OCI-LY7 (cell line): ENCODE data around the gene PLA2G4B. TPM values are rescaled to one million over a fixed set of nuclear protein-coding genes. Genes with fewer than 3 reads are reported as not detected.

ENCODE experiments used
- BruUV-seq: library from RNA; stranded (reverse); fragments of 400-500 nt; replicated peaks from 2 replicates; lab custom pipeline; 2021; lab: Mats Ljungman, UMichigan
- CTCF ChIA-PET: fragments of 300-600 bp; sonication (Branson Sonifier 250); formaldehyde crosslinking; loops from one replicate; lab custom pipeline; 2022; ENCODE audit warnings: antibody characterized with exemption; ENCODE audit not compliant: unreplicated experiment; lab: Charles Lee
- POLR2A ChIA-PET: fragments of 300-600 bp; sonication (Branson Sonifier 250); formaldehyde crosslinking; loops from one replicate; lab custom pipeline; 2022; ENCODE audit warnings: antibody characterized with exemption; lab: Charles Lee
- DNase-seq: peaks from one replicate; pipeline ENCODE4 v3.0.0-alpha.2; 2015; ENCODE audit warnings: low spot score
- H2AFZ ChIP-seq: fragments of 200-600 bp; sonication (generic), shearing (Covaris generic); 2 replicates; pipeline ENCODE4 v1.6.1; 2014; ENCODE audit warnings: mild to moderate bottlenecking, antibody characterized with exemption, low read length, moderate library complexity
- H3K27ac ChIP-seq: fragments of 200-600 bp; sonication (generic); 2 replicates; pipeline ENCODE4 v1.5.1; 2014; ENCODE audit warnings: mixed run types, low read depth, mild to moderate bottlenecking, moderate library complexity, low read length, inconsistent platforms; ENCODE audit not compliant: poor library complexity, severe bottlenecking
- H3K36me3 ChIP-seq: fragments of 200-600 bp; sonication (generic); 2 replicates; pipeline ENCODE4 v1.6.1; 2014; ENCODE audit warnings: mild to moderate bottlenecking, antibody characterized with exemption, low read length, moderate library complexity, mixed read lengths; ENCODE audit not compliant: insufficient read depth
- H3K4me1 ChIP-seq: fragments of 200-600 bp; sonication (generic); 2 replicates; pipeline ENCODE4 v1.5.1; 2014; ENCODE audit warnings: mild to moderate bottlenecking, low read length; ENCODE audit not compliant: insufficient read depth, poor library complexity, severe bottlenecking
- H3K4me2 ChIP-seq: fragments of 200-600 bp; sonication (generic); 2 replicates; pipeline ENCODE4 v1.6.1; 2014; ENCODE audit warnings: mild to moderate bottlenecking, low read length
- H3K4me3 ChIP-seq: fragments of 200-600 bp; sonication (generic); 2 replicates; pipeline ENCODE4 v1.5.1; 2014; ENCODE audit warnings: mild to moderate bottlenecking, low read depth, low read length; ENCODE audit not compliant: poor library complexity, severe bottlenecking
- H3K79me2 ChIP-seq: fragments of 200-600 bp; sonication (generic); 2 replicates; pipeline ENCODE4 v1.6.1; 2016; ENCODE audit warnings: low read depth, mild to moderate bottlenecking, low read length, moderate library complexity, mixed read lengths; ENCODE audit not compliant: insufficient read depth
- H3K9me2 ChIP-seq: fragments of 200-600 bp; sonication (generic); 2 replicates; pipeline ENCODE4 v1.6.1; 2016; ENCODE audit warnings: mild to moderate bottlenecking, low read length, mixed read lengths; ENCODE audit not compliant: insufficient read depth
- H3K9me3 ChIP-seq: fragments of 200-600 bp; sonication (generic); 2 replicates; pipeline ENCODE4 v1.6.1; 2014; ENCODE audit warnings: mild to moderate bottlenecking, mixed run types, low read length, mixed read lengths
- H4K20me1 ChIP-seq: fragments of 200-600 bp; sonication (generic); 2 replicates; pipeline ENCODE4 v1.6.1; 2014; ENCODE audit warnings: mild to moderate bottlenecking, antibody characterized with exemption, low read length, moderate library complexity, mixed read lengths; ENCODE audit not compliant: insufficient read depth
- EZH2phosphoT487 ChIP-seq: fragments of 200-600 bp; sonication (generic); IDR thresholded peaks from 2 replicates; pipeline ENCODE4 v1.6.1; 2018; ENCODE audit warnings: low read depth, borderline replicate concordance, mild to moderate bottlenecking, mixed run types, antibody characterized with exemption, low read length, moderate library complexity, mixed read lengths
- intact Hi-C: fragments of 100-400 bp; cut with micrococcal nuclease; formaldehyde crosslinking; loops from one replicate; pipeline ENCODE4 v1.10.0; 2022; ENCODE audit not compliant: unreplicated experiment
- total RNA-seq, 2 experiments: library from RNA; depleted of rRNA in 1 of 2; stranded (reverse); fragments of >200 nt in 1 of 2; shearing (Covaris generic) in 1 of 2; gene quantifications; 2 replicates each; pipeline ENCODE4 v1.2.3, GENCODE V29; 2014 to 2022
- TF ChIP-seq, protein P1 (sequence below): fragments of 200-600 bp; sonication (generic); conservative IDR thresholded peaks from 2 replicates; pipeline ENCODE4 v1.5.1; 2014; ENCODE audit warnings: mild to moderate bottlenecking, antibody characterized with exemption, low read length, moderate library complexity, mixed read lengths

Gene PLA2G4B
- total RNA-seq, 2 experiments from 2014 or later, result 9.5 to 11.1 TPM

- Histone ChIP-seq H3K9me3 (no peaks in the 10 kb centered on the region), H2AFZ (no peak overlapping the region), H4K20me1 (no peaks in the 10 kb centered on the region), H3K9me2 (no peaks in the 10 kb centered on the region), H3K4me3 (no peak overlapping the region), H3K36me3 (no peaks in the 10 kb centered on the region), H3K27ac (no peak overlapping the region), H3K4me2 (no peak overlapping the region), H3K79me2 (no peaks in the 10 kb centered on the region), H3K4me1 (peaks cover 8% of the 10 kb centered on the region)
- TF ChIP-seq EZH2phosphoT487, result no peak
- no peak for DNase-seq
- no TSS peak for BruUV-seq
- intact Hi-C loops, result no loop called here
- ChIA-PET CTCF (no interaction called here), POLR2A (no interaction called here)
Observed at GRCh38 chr15:41885841-41886240, 47.2 kb downstream of the PLA2G4B start.

DNA sequence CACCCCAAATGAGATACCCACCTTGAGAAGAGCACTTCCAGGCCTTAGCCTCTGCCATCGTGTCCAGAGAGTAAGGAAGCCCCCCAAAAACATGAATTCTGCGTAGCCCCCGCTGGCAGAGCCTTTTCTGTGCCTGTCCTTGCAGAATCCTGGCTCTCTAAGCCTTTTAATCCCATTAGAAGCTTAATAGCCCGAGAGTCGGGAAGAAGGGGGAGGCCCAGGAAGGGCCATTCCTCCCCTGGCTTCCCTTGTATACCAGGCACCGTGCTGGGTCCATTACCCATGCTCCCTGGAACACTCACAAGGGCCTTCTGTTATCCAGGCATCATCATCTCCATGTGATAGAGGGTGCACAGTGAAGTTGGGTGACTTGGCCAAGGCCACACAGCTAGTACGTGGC, 48.1 kb downstream of the PLA2G4B start:
- H2AFZ ChIP-seq, result no peak overlapping the region
- POLR2A ChIA-PET, result no interaction called here
- no peak overlapping the region for H3K4me2 ChIP-seq

DNA sequence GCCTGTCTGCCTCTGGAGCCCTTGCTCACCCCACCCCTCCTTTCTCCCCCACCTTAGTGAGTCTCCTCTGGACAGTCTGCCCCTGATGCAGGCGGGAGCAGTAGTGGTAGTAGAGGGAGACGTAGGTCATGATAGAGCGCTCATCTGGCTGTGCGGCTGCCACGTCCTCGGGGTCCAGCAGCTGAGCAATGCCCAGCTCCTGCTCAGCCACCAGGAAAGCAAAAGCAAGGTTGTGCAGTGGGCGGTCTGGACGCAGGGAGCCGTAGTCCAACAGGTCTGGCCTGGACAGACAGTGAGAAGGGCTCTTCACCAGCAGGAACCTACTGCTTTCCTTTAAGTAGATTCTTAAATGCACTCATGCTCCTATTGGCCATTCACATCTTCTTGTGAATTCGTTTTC, 48.5 kb downstream of the PLA2G4B start:
- no peaks in the 10 kb centered on the region for H3K9me3 ChIP-seq
- CTCF ChIA-PET, result no interaction called here
- H3K9me2 ChIP-seq, result no peaks in the 10 kb centered on the region
- no peak overlapping the region for H3K4me3 ChIP-seq
- POLR2A ChIA-PET, result no interaction called here
- H2AFZ ChIP-seq, result no peak overlapping the region
- intact Hi-C loops, result no loop called here
- no peaks in the 10 kb centered on the region for H3K79me2 ChIP-seq
- no peak for DNase-seq
- H4K20me1 ChIP-seq, result no peaks in the 10 kb centered on the region
- H3K4me1 ChIP-seq, result peaks cover 8% of the 10 kb centered on the region
- no peak overlapping the region for H3K27ac ChIP-seq
- BruUV-seq, result no TSS peak
- no peak for TF ChIP-seq EZH2phosphoT487
- TF ChIP-seq, protein P1, sequence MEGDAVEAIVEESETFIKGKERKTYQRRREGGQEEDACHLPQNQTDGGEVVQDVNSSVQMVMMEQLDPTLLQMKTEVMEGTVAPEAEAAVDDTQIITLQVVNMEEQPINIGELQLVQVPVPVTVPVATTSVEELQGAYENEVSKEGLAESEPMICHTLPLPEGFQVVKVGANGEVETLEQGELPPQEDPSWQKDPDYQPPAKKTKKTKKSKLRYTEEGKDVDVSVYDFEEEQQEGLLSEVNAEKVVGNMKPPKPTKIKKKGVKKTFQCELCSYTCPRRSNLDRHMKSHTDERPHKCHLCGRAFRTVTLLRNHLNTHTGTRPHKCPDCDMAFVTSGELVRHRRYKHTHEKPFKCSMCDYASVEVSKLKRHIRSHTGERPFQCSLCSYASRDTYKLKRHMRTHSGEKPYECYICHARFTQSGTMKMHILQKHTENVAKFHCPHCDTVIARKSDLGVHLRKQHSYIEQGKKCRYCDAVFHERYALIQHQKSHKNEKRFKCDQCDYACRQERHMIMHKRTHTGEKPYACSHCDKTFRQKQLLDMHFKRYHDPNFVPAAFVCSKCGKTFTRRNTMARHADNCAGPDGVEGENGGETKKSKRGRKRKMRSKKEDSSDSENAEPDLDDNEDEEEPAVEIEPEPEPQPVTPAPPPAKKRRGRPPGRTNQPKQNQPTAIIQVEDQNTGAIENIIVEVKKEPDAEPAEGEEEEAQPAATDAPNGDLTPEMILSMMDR, result no peak
- H3K4me2 ChIP-seq, result no peak overlapping the region
- no peaks in the 10 kb centered on the region for H3K36me3 ChIP-seq

More for the DNA sequence above, 48.1 kb downstream of the PLA2G4B start:
- Histone ChIP-seq H4K20me1 (no peaks in the 10 kb centered on the region), H3K4me1 (peaks cover 8% of the 10 kb centered on the region), H3K9me2 (no peaks in the 10 kb centered on the region), H3K79me2 (no peaks in the 10 kb centered on the region), H3K4me3 (no peak overlapping the region), H3K27ac (no peak overlapping the region), H3K9me3 (no peaks in the 10 kb centered on the region), H3K36me3 (no peaks in the 10 kb centered on the region)
- no peak for TF ChIP-seq EZH2phosphoT487
- TF ChIP-seq, protein P1, result no peak
- no TSS peak for BruUV-seq
- DNase-seq, result no peak
- intact Hi-C loops, result no loop called here
- CTCF ChIA-PET, result no interaction called here
